Activated B cell treated with CpG ODN at 0.5 μM for 24 hours (primary cell): ENCODE results near the gene MTERF4. TPM values are rescaled to one million over a fixed set of nuclear protein-coding genes. Genes with fewer than 3 reads are reported as not detected.

Experiments used
- ATAC-seq: fragments of 200-7000 bp; cut with Tn5 transposase; one replicate; pipeline ENCODE4 v1.10.0; 2021; ENCODE audit warnings: low read depth, mild to moderate bottlenecking, moderate library complexity
- CTCF ChIA-PET: fragments of 350-600 bp; sonication (Branson Sonifier 250); formaldehyde crosslinking; loops from one replicate; lab custom pipeline; 2021; ENCODE audit warnings: antibody characterized with exemption; lab: Charles Lee
- POLR2A ChIA-PET: fragments of 350-600 bp; sonication (Branson Sonifier 250); formaldehyde crosslinking; loops from one replicate; lab custom pipeline; 2021; ENCODE audit warnings: antibody characterized with exemption; lab: Charles Lee
- DNase-seq: peaks from one replicate; pipeline ENCODE4 v3.0.0; 2022
- H3K27ac Mint-ChIP-seq: one replicate; pipeline ENCODE4 v1.8.0; 2020; ENCODE audit warnings: mixed read lengths
- H3K27me3 Mint-ChIP-seq: one replicate; pipeline ENCODE4 v1.8.0; 2021; ENCODE audit warnings: mixed read lengths
- H3K36me3 Mint-ChIP-seq: one replicate; pipeline ENCODE4 v1.8.0; 2021; ENCODE audit warnings: low read depth, mixed read lengths
- H3K4me1 Mint-ChIP-seq: one replicate; pipeline ENCODE4 v1.8.0; 2021; ENCODE audit warnings: mixed read lengths
- H3K4me3 Mint-ChIP-seq: one replicate; pipeline ENCODE4 v1.8.0; 2020; ENCODE audit warnings: mild to moderate bottlenecking, mixed read lengths
- H3K9me3 Mint-ChIP-seq: one replicate; pipeline ENCODE4 v1.8.0; 2020; ENCODE audit warnings: mixed read lengths
- intact Hi-C: fragments of 100-400 bp; cut with micrococcal nuclease; formaldehyde crosslinking; loops from one replicate; pipeline ENCODE4 v1.15.1; 2024
- total RNA-seq: library from RNA; stranded (reverse); gene quantifications from 2 replicates; pipeline ENCODE4 v1.2.3, GENCODE V29; 2022
- TF ChIP-seq, protein P1 (sequence below): fragments of 200-600 bp; IDR thresholded peaks from one replicate; pipeline ENCODE4 v1.8.0; 2022; ENCODE audit warnings: antibody characterized with exemption, mild to moderate bottlenecking

MTERF4 gene
- total RNA-seq, 1 donor from 2014 or later = 122 TPM

GRCh38 chr2:241070811-241071676, 31.0 kb downstream of the MTERF4 start:
- Mint-ChIP-seq H3K36me3 (peaks cover 29% of the 10 kb centered on the region), H3K27me3 (no peaks in the 10 kb centered on the region), H3K4me1 (no peaks in the 10 kb centered on the region), H3K27ac (no peak overlapping the region), H3K4me3 (no peak overlapping the region), H3K9me3 (no peaks in the 10 kb centered on the region)
- TF ChIP-seq, protein P1, sequence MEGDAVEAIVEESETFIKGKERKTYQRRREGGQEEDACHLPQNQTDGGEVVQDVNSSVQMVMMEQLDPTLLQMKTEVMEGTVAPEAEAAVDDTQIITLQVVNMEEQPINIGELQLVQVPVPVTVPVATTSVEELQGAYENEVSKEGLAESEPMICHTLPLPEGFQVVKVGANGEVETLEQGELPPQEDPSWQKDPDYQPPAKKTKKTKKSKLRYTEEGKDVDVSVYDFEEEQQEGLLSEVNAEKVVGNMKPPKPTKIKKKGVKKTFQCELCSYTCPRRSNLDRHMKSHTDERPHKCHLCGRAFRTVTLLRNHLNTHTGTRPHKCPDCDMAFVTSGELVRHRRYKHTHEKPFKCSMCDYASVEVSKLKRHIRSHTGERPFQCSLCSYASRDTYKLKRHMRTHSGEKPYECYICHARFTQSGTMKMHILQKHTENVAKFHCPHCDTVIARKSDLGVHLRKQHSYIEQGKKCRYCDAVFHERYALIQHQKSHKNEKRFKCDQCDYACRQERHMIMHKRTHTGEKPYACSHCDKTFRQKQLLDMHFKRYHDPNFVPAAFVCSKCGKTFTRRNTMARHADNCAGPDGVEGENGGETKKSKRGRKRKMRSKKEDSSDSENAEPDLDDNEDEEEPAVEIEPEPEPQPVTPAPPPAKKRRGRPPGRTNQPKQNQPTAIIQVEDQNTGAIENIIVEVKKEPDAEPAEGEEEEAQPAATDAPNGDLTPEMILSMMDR = no peak
- ATAC-seq (no peak), DNase-seq (no peak)
- CTCF ChIA-PET = no interaction called here
- POLR2A ChIA-PET = no interaction called here
- intact Hi-C loops = loop anchor here (10.0 kb wide), 1 partner anchor 544 kb away; no protein-coding TSS in a partner anchor

GRCh38 chr2:241070361-241070760, 31.7 kb downstream of the MTERF4 start:
- DNase-seq = no peak
- no peak for ATAC-seq
- Mint-ChIP-seq H3K9me3 (no peaks in the 10 kb centered on the region), H3K27me3 (no peaks in the 10 kb centered on the region), H3K4me1 (no peaks in the 10 kb centered on the region), H3K36me3 (peaks cover 24% of the 10 kb centered on the region), H3K27ac (no peak overlapping the region), H3K4me3 (no peak overlapping the region)
- ChIA-PET POLR2A (no interaction called here), CTCF (no interaction called here)
- intact Hi-C loops = loop anchor here (10.0 kb wide), 1 partner anchor 544 kb away; no protein-coding TSS in a partner anchor
- TF ChIP-seq, protein P1 = no peak

- no peak overlapping the region for H3K27ac Mint-ChIP-seq
- ChIA-PET POLR2A (no interaction called here), CTCF (no interaction called here)
- no peaks in the 10 kb centered on the region for H3K27me3 Mint-ChIP-seq
- peaks cover 21% of the 10 kb centered on the region for H3K36me3 Mint-ChIP-seq
- intact Hi-C loops = loop anchor here (10.0 kb wide), 1 partner anchor 545 kb away; no protein-coding TSS in a partner anchor
- H3K4me3 Mint-ChIP-seq = no peak overlapping the region
- H3K4me1 Mint-ChIP-seq = no peaks in the 10 kb centered on the region
- ATAC-seq (no peak), DNase-seq (no peak)
- no peaks in the 10 kb centered on the region for H3K9me3 Mint-ChIP-seq
- TF ChIP-seq, protein P1 = no peak
Measured at GRCh38 chr2:241069821-241070281, 32.2 kb downstream of the MTERF4 start.

DNA sequence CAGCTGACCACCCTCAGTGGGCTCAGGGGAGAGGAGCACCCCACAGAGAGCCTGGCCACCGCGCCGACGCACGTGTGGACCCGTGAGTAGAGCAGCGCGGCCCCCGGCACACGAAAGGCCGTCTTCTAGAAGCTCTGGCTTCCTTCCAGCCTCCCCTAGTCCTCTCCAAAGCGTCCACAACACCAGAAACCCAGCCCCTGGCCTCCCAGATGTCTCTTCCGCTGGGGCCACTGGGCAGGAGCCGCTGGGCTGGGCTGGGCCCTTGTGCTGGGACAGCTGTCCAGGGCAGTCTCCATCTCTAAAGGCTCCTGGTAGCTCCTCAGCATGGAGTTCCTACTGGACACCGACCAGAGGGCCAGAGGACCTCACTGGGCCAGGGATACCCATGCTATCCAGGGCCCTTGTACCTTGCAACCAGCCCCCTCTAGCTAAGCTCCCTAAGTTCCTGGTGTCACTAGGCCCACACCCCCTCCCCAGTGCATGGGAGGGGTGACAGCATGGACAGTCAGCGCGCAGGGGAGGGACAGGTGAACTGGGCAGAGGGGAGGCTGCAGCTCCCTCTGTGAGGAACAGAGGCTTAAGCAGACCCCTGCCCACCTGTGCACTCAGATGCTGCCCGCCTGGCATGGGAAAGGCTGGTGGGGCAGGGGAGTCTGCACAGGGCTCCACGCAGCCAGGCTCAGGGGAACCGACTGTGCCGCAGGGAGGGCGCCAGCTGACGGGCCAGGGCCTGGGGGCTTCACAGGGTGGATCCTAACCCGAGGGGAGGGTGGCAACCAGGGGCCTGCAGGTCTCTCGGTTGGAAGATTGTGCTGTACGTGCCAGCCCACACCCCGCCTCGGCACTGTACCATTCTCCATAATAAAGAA, 32.9 kb downstream of the MTERF4 start:
- DNase-seq (no peak), ATAC-seq (no peak)
- Mint-ChIP-seq H3K4me3 (no peak overlapping the region), H3K36me3 (peaks cover 15% of the 10 kb centered on the region), H3K9me3 (no peaks in the 10 kb centered on the region), H3K27ac (no peak overlapping the region), H3K27me3 (peaks cover under 1% of the 10 kb centered on the region), H3K4me1 (peaks cover under 1% of the 10 kb centered on the region)
- TF ChIP-seq, protein P1 = no peak
- CTCF ChIA-PET = no interaction called here
- intact Hi-C loops = no loop called here
- POLR2A ChIA-PET = no interaction called here
